Erythroblast (primary cell): ENCODE measurements around the gene IFNA2.
A peak's percentile ranks its signal among the peaks of the same experiment; 100 is the strongest.
"Not testable (repeated sequence)": the region's sequence is repeated elsewhere in the genome, so short reads cannot be mapped to it uniquely, and the experiment has no call there.

Experiments
- DNase-seq, 2 experiments: peaks; one replicate each; lab custom pipeline; 2025; lab: John Stamatoyannopoulos, UW
- GATA1 ChIP-seq: IDR thresholded peaks from 2 replicates; pipeline ENCODE4 v1.6.1; 2011; ENCODE audit warnings: low read depth, mild to moderate bottlenecking, control low read depth, low read length, moderate library complexity
- POLR2A ChIP-seq: IDR thresholded peaks from 2 replicates; pipeline ENCODE4 v1.6.1; 2011; ENCODE audit warnings: mild to moderate bottlenecking, low read length

The IFNA2 gene

GRCh38 chr9:21385131-21385670 lies at the start of gene IFNA2:
IFNA2 (minus strand) TSS chr9:21385398; CDS start chr9:21385329, 69 bp downstream.
- no peak for DNase-seq

GRCh38 chr9:21435015-21435383 lies 49.8 kb upstream of the IFNA2 start:
- DNase-seq: not testable (repeated sequence)

More at GRCh38 chr9:21385131-21385670, at the start of gene IFNA2:
- TF ChIP-seq GATA1 (no peak), POLR2A (no peak)

- TF ChIP-seq GATA1: no peak
- TF ChIP-seq POLR2A: no peak
- peak; percentile 18 to 51 for DNase-seq
Measured at GRCh38 chr9:21434202-21435014, 49.2 kb upstream of the IFNA2 start.

GRCh38 chr9:21432672-21433425 lies 47.7 kb upstream of the IFNA2 start:
- no peak for TF ChIP-seq GATA1
- TF ChIP-seq POLR2A: no peak
- DNase-seq: no peak

DNA sequence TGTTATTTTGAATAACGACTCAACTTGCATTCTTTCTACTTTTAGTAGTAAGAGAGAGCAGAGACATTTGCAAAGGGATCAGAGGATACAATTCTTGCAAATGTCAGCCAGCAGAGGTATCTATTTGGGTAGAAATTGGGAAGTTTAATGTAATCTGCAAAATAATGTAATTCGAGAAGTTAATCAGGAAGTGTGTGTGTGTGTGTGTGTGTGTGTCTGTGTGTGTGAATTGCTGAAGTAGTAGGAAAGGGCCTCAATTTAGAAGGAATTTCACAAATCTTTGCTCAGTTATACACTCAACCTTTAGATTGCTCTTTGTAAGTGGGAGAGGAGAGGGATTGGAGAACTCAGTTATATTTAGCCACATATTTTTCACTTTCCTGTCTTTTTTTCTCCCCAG lies 44.0 kb upstream of the IFNA2 start:
- DNase-seq: no peak
- TF ChIP-seq GATA1 (no peak), POLR2A (no peak)

- TF ChIP-seq POLR2A: no peak
- no peak for TF ChIP-seq GATA1
- no peak for DNase-seq
Measured at GRCh38 chr9:21428235-21428634, 43.0 kb upstream of the IFNA2 start.

DNA sequence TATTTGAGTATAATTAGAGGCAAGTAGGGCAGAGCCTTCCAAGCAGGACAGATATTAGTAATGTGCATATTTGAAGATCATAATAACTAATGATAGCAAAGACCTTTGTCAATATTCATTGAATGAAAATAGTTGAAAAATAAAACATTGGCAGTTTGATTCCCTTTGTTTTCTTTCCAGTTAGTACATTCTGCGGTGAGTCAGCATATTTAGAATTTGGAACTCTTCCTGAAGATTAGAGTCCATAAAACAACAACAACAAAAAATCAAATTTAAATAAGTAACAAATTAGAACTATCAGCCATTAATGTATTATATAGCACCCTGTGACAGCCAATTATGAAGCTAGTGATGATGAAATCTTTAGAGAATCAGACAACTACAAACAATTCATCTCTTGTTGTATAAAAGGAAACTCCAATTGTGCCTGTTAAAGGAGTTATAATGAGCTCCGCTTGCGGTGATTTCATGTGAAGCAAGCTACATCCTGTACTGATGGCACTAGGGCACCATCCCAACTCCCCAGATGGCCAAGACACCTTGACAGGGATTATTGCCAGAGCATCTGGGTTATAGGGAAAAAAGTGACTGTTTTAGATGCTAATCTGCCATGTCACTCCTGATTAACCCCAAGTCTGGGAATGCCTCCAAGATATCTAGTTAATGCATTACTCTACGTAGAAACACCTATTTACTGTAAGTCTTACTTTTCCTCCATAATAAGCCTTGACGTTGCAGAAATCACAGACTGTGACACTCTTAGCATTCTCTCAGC lies 30.5 kb upstream of the IFNA2 start:
- TF ChIP-seq GATA1 (no peak), POLR2A (no peak)
- DNase-seq: no peak

GRCh38 chr9:21414220-21414940 lies 29.2 kb upstream of the IFNA2 start:
- TF ChIP-seq POLR2A (no peak), GATA1 (no peak)

GRCh38 chr9:21413624-21414023 lies 28.4 kb upstream of the IFNA2 start:
- TF ChIP-seq POLR2A (no peak), GATA1 (no peak)
- no peak for DNase-seq

More at GRCh38 chr9:21414220-21414940, 29.2 kb upstream of the IFNA2 start:
- DNase-seq: no peak

- TF ChIP-seq POLR2A: no peak
- TF ChIP-seq GATA1: no peak
- no peak for DNase-seq
Measured at GRCh38 chr9:21413151-21413550, 28.0 kb upstream of the IFNA2 start.

- TF ChIP-seq GATA1 (no peak), POLR2A (no peak)
- DNase-seq: no peak
Measured at GRCh38 chr9:21412107-21412506, 26.9 kb upstream of the IFNA2 start.

- DNase-seq: no peak
- TF ChIP-seq GATA1 (no peak), POLR2A (no peak)
Measured at GRCh38 chr9:21408817-21409216, 23.6 kb upstream of the IFNA2 start, which contains the start of gene IFNA8. IFNA8 (plus strand) TSS chr9:21409117; CDS start chr9:21409177, 60 bp downstream.

DNA sequence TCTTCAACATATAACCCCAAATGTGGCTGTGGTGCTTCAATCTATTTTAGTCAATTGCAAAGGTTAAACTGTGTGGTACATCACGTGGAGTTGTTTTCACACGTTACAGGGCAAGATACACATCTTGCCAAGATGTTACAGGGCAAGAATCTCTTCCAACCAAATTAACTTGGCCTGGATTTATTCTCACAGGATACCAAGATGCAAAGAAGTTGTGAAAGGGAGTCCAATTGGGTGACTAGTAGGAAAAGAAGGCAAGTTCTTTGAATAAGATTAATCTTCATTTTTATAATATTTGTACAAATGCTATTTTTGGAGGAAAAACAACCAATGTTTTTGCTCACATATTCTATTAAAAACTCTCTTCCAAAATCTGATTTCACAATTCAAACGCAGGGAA lies 18.9 kb upstream of the IFNA2 start:
- TF ChIP-seq POLR2A: no peak
- no peak for TF ChIP-seq GATA1
- DNase-seq: no peak
